ENCODE data around the gene ATL2.

DNA sequence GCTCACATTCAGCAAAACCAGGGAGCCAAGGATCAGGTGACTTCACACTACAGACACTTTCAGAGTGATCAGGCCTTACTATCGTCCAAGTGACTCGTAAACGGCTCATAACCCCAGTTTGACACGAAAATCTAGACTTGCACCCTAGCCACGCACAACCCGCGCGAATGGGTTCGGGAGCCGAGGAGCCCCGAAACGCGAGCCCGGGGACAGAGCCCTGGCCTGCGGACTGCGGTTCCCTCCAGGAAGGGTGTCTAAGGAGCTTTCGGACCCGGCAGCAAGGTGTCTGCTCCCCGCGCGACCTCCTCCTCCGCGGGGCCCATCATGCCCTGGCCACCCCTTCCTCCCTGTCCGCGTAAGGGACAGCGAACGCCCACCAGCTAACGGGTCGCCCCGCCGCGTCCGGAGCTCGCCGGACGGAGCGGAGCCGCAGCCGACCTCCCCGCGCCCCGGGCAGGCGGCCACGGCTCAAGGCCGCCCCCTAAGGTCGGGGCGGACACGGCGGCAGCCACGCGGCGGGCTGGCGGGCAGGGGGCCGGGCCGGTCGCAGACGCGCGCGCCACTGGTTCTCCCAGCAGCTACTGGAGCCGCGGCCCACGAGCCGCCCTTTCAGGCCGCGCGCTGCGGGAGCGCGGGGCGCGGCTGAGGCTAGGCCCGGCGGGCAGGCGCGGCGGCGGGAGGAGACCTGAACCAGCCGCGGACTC is 575 bp downstream of the ATL2 start:
- no peak for TF ChIP-seq EZH2 (IDR thresholded peaks at IDR 0.05; ENCODE audit: borderline replicate concordance, low read depth, low read length, poor library complexity, severe bottlenecking)
- TF ChIP-seq CTCF (conservative IDR thresholded peaks at IDR 0.05; ENCODE audit: low read depth, low read length): no peak

All from A673 (cell line).